HG02981 (cell line): ENCODE results near the gene ANKRD12.
"Not testable (repeated sequence)": the region's sequence is repeated elsewhere in the genome, so short reads cannot be mapped to it uniquely, and the experiment has no call there.

Experiments used
- ATAC-seq: cut with Tn5 transposase; IDR thresholded peaks from one replicate; pipeline ENCODE4 v1.9.1; 2021; ENCODE audit warnings: mild to moderate bottlenecking, moderate library complexity; ENCODE audit not compliant: unreplicated experiment

ANKRD12 gene

GRCh38 chr18:9139400-9140039 is 2.9 kb downstream of the ANKRD12 start:
- ATAC-seq = no peak

- no peak for ATAC-seq
These were observed 3.8 kb downstream of the ANKRD12 start for GRCh38 chr18:9140381-9140780.

- no peak for ATAC-seq
These were observed 4.4 kb downstream of the ANKRD12 start for GRCh38 chr18:9140984-9141383.

GRCh38 chr18:9146224-9146623 is 9.6 kb downstream of the ANKRD12 start:
- ATAC-seq = no peak

- ATAC-seq = peak; percentile 58
These were observed 11.0 kb downstream of the ANKRD12 start for GRCh38 chr18:9147440-9148202.

GRCh38 chr18:9148203-9148552 is 11.6 kb downstream of the ANKRD12 start:
- ATAC-seq = no peak

GRCh38 chr18:9150121-9150520 is 13.5 kb downstream of the ANKRD12 start:
- no peak for ATAC-seq

GRCh38 chr18:9153256-9153655 is 16.7 kb downstream of the ANKRD12 start:
- ATAC-seq = no peak

- no peak for ATAC-seq
These were observed 20.1 kb downstream of the ANKRD12 start for GRCh38 chr18:9156604-9157249.

GRCh38 chr18:9157806-9158205 is 21.2 kb downstream of the ANKRD12 start:
- no peak for ATAC-seq

- ATAC-seq = no peak
These were observed 23.4 kb downstream of the ANKRD12 start for GRCh38 chr18:9160014-9160413.

- not testable (repeated sequence) for ATAC-seq
These were observed 26.1 kb downstream of the ANKRD12 start for GRCh38 chr18:9162663-9163062.

- not testable (repeated sequence) for ATAC-seq
These were observed 27.6 kb downstream of the ANKRD12 start for GRCh38 chr18:9164149-9164548.

GRCh38 chr18:9165883-9166282 is 29.3 kb downstream of the ANKRD12 start:
- not testable (repeated sequence) for ATAC-seq

GRCh38 chr18:9169515-9169914 is 32.9 kb downstream of the ANKRD12 start:
- ATAC-seq = not testable (repeated sequence)

GRCh38 chr18:9171919-9172318 is 35.3 kb downstream of the ANKRD12 start:
- ATAC-seq = not testable (repeated sequence)

GRCh38 chr18:9172506-9173127 is 36.0 kb downstream of the ANKRD12 start:
- ATAC-seq = no peak

GRCh38 chr18:9173770-9174233 is 37.2 kb downstream of the ANKRD12 start:
- ATAC-seq = no peak

- no peak for ATAC-seq
These were observed 37.7 kb downstream of the ANKRD12 start for GRCh38 chr18:9174302-9174701.

- ATAC-seq = no peak
These were observed 38.5 kb downstream of the ANKRD12 start for GRCh38 chr18:9175115-9175514.

- ATAC-seq = no peak
These were observed 40.5 kb downstream of the ANKRD12 start for GRCh38 chr18:9177031-9177430.
